Upper lobe of left lung (tissue), 6 donors: ENCODE measurements around the gene ATXN1. TPM values are rescaled to one million over a fixed set of nuclear protein-coding genes. Genes with fewer than 3 reads are reported as not detected.

ENCODE experiments used
- ATAC-seq, 2 donors: fragments of 200-7000 bp; cut with Tn5 transposase; one replicate each; pipeline ENCODE4 v1.9.1; 2022; ENCODE audit warnings: mild to moderate bottlenecking in 2 of 2, moderate library complexity in 2 of 2; ENCODE audit not compliant: low FRiP score in 2 of 2
- DNase-seq, 2 donors: peaks; one replicate each; pipeline ENCODE4 v3.0.0-alpha.2; 2019 to 2020
- H3K27ac ChIP-seq, 4 donors: fragments of 200-600 bp; sonication (generic); one replicate each; pipeline ENCODE4 v1.5.1; 2016 to 2019
- H3K27me3 ChIP-seq, 4 donors: fragments of 200-600 bp; sonication (generic); one replicate each; pipeline ENCODE4 v1.5.1; 2017 to 2019
- H3K36me3 ChIP-seq, 4 donors: fragments of 200-600 bp; sonication (generic); one replicate each; pipeline ENCODE4 v1.5.1; 2016 to 2019
- H3K4me1 ChIP-seq, 4 donors: fragments of 200-600 bp; sonication (generic); one replicate each; pipeline ENCODE4 v1.5.1; 2018 to 2019
- H3K4me3 ChIP-seq, 4 donors: fragments of 200-600 bp; sonication (generic); one replicate each; pipeline ENCODE4 v1.5.1; 2017 to 2019; ENCODE audit warnings: mild to moderate bottlenecking in 2 of 4, moderate library complexity in 1 of 4
- H3K9me3 ChIP-seq, 4 donors: fragments of 200-600 bp; sonication (generic); one replicate each; pipeline ENCODE4 v1.5.1; 2018 to 2019
- CTCF ChIP-seq, 6 experiments: fragments of 450-650 bp in 4 of 6; fragments of 200-600 bp in 2 of 6; sonication (generic) in 2 of 6; IDR thresholded peaks; one replicate each; pipeline ENCODE4 v1.5.1; 2016 to 2019; ENCODE audit warnings: antibody characterized with exemption in 6 of 6
- EP300 ChIP-seq, 4 donors: sonication (generic); formaldehyde crosslinking; IDR thresholded peaks; one replicate each; pipeline ENCODE4 v1.5.1; 2017; ENCODE audit warnings: antibody characterized with exemption in 4 of 4, control low read depth in 2 of 4
- POLR2A ChIP-seq, 4 donors: fragments of 450-650 bp; IDR thresholded peaks; one replicate each; pipeline ENCODE4 v1.5.1; 2016 to 2017; ENCODE audit warnings: antibody characterized with exemption in 4 of 4, mild to moderate bottlenecking in 2 of 4
- POLR2AphosphoS5 ChIP-seq, 2 donors: sonication (generic); formaldehyde crosslinking; IDR thresholded peaks; one replicate each; pipeline ENCODE4 v1.5.1; 2017; ENCODE audit warnings: antibody characterized with exemption in 2 of 2
- WGBS, 2 donors: methylation state at CpG; one replicate each; pipeline ENCODE4 v1.1.5; 2017 to 2018; 5-methylcytosine and 5-hydroxymethylcytosine counted together
- total RNA-seq, 6 donors: library from RNA; depleted of rRNA in 4 of 6; stranded (reverse); fragments of >200 nt in 4 of 6; gene quantifications; one replicate each; pipeline versions ENCODE4 v1.1.0 to v1.2.1, GENCODE V29; 2016 to 2021
- donor health status: DM: no; HTN: no; CAD: no; lungs with moderate emphysema.
- donor health status: DM: no; HTN: yes; CAD: no; lungs with severe emphysema.

Gene ATXN1
- total RNA-seq, 6 donors from 2014 or later, result 44.2 to 106 (median 71.7) TPM

GRCh38 chr6:16644540-16645250, 116.6 kb downstream of the ATXN1 start:
- 95% methylated on average over 8 of the region's 8 CpGs for WGBS, 2 donors
- DNase-seq (no peak), ATAC-seq (no peak)

GRCh38 chr6:16639684-16640480, 121.4 kb downstream of the ATXN1 start:
- Histone ChIP-seq H3K4me1 (peaks cover 0 to 9% (median 4%) of the 10 kb centered on the region in 4 donors), H3K36me3 (peaks cover 0 to 3% (median 1%) of the 10 kb centered on the region in 4 donors), H3K4me3 (no peak overlapping the region), H3K9me3 (no peaks in the 10 kb centered on the region), H3K27ac (no peak overlapping the region), H3K27me3 (no peaks in the 10 kb centered on the region)
- ATAC-seq (no peak), DNase-seq (no peak)
- 94 to 95% methylated on average over 10 of the region's 10 CpGs for WGBS, 2 donors
- TF ChIP-seq POLR2AphosphoS5 (IDR thresholded peaks at IDR 0.05) (no peak), EP300 (IDR thresholded peaks at IDR 0.05) (no peak), CTCF (IDR thresholded peaks at IDR 0.05) (no peak), POLR2A (IDR thresholded peaks at IDR 0.05) (no peak)

More at GRCh38 chr6:16644540-16645250, 116.6 kb downstream of the ATXN1 start:
- TF ChIP-seq CTCF (IDR thresholded peaks at IDR 0.05), result no peak
- no peak for TF ChIP-seq POLR2AphosphoS5 (IDR thresholded peaks at IDR 0.05)
- no peak for TF ChIP-seq EP300 (IDR thresholded peaks at IDR 0.05)
- TF ChIP-seq POLR2A (IDR thresholded peaks at IDR 0.05), result no peak
- no peaks in the 10 kb centered on the region for H3K4me1 ChIP-seq
- H3K9me3 ChIP-seq, result no peaks in the 10 kb centered on the region
- no peak overlapping the region for H3K4me3 ChIP-seq
- no peaks in the 10 kb centered on the region for H3K27me3 ChIP-seq
- peaks cover 0 to 3% (median 0%) of the 10 kb centered on the region in 4 donors for H3K36me3 ChIP-seq
- H3K27ac ChIP-seq, result no peak overlapping the region

- TF ChIP-seq EP300 (IDR thresholded peaks at IDR 0.05), result no peak
- no peak for TF ChIP-seq POLR2AphosphoS5 (IDR thresholded peaks at IDR 0.05)
- no peak for TF ChIP-seq POLR2A (IDR thresholded peaks at IDR 0.05)
- TF ChIP-seq CTCF (IDR thresholded peaks at IDR 0.05), result no peak
- H3K9me3 ChIP-seq, result no peaks in the 10 kb centered on the region
- no peaks in the 10 kb centered on the region for H3K27me3 ChIP-seq
- H3K4me1 ChIP-seq, result peaks cover 0 to 9% (median 4%) of the 10 kb centered on the region in 4 donors
- H3K27ac ChIP-seq, result no peak overlapping the region
- H3K36me3 ChIP-seq, result peaks cover 0 to 3% (median 1%) of the 10 kb centered on the region in 4 donors
- DNase-seq (no peak), ATAC-seq (no peak)
- H3K4me3 ChIP-seq, result no peak overlapping the region
- 79 to 94% methylated on average over 5 of the region's 5 CpGs for WGBS, 2 donors
Observed at GRCh38 chr6:16637635-16638034, 123.6 kb downstream of the ATXN1 start.

GRCh38 chr6:16635810-16636602, 125.3 kb downstream of the ATXN1 start:
- Histone ChIP-seq H3K36me3 (peaks cover 0 to 2% (median 0%) of the 10 kb centered on the region in 4 donors), H3K27me3 (no peaks in the 10 kb centered on the region), H3K27ac (no peak overlapping the region), H3K4me3 (no peak overlapping the region), H3K9me3 (no peaks in the 10 kb centered on the region), H3K4me1 (peaks cover 0 to 9% (median 4%) of the 10 kb centered on the region in 4 donors)
- ATAC-seq, result peak in 1 of 2 donors; percentile 39
- TF ChIP-seq CTCF (IDR thresholded peaks at IDR 0.05) (no peak), EP300 (IDR thresholded peaks at IDR 0.05) (no peak), POLR2AphosphoS5 (IDR thresholded peaks at IDR 0.05) (no peak), POLR2A (IDR thresholded peaks at IDR 0.05) (no peak)
- DNase-seq, result peak in 1 of 2 donors; percentile 30
- 79 to 91% methylated on average over 14 of the region's 14 CpGs for WGBS, 2 donors
